ENCODE results near the gene ADGRV1.
"Not testable (repeated sequence)": the region's sequence is repeated elsewhere in the genome, so short reads cannot be mapped to it uniquely, and the experiment has no call there.

The ADGRV1 gene

DNA sequence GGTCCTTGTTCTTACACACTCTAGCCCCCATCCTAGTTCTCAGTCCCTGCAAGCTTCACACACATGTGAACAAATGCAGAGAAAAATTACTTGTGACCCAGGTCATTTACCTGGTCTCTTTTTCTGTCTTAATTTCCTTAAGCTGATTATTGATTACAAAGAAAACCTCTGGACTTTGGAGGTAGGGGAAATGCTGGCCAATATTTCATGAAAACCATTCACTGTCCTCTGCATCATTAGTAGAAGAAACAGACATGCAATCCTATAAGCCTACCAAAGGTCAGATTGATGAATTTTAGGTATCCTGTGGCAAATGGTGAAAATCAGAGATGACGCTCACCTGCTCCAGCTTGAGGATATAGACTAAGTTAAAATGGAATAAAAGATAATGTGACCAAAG, 457.7 kb downstream of the ADGRV1 start:
- DNase-seq: no peak

DNA sequence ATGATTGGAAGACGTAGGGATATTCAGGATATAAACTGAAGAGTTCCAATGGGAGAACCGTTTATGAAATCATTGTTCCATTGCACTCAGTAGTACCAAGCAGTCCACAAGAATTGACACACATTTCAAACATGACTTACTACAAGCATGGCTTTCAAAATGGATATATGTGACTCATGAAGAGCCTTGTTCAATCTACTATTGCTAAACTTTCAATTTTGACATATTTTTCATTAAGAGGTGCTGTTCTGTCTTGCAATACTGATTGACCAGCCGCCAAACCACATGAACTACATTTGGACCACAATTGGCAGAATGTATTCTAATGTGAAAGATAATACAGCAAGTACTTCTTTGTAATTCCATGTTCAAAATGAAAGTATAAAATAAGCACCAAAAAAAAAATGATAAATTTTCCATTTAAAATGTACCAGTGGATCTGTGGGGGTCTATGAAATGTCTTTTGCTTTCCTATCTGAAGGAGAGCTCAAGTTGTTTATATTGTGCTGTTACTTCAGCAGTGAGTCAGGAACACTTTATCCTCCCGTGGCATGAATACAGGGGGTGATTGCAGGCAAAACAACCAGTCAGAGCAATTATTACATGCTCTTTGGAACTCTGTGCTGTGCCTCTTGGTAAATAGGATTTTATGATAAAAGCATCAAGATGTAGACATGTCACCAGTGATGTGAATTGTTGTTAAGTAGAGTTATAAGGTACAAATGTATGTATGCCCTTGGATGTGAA, 458.5 kb downstream of the ADGRV1 start:
- no peak for DNase-seq

DNA sequence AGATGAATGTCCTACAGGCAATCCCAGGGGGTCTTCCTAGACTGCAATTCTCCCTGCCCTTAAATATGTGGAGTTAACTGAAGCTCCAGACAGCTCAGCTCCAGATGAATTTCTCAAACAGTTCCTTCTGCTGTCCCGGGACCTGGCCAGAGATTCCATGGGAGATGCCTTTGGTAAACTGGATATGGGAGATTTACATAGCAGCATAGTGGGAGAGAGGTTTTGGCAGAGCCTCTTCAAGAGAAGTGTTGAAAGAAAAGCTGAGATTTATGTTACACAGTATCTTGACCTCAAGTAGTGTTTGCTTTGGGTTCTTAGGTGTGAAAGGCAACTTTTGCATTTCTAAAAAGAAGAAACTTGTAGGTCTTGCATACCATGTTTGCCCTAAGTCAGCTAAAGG, 459.6 kb downstream of the ADGRV1 start:
- no peak for DNase-seq

- no peak for DNase-seq
Observed at GRCh38 chr5:91018712-91019371, 460.2 kb downstream of the ADGRV1 start.

GRCh38 chr5:91020065-91020800, 461.6 kb downstream of the ADGRV1 start:
- DNase-seq: no peak

DNA sequence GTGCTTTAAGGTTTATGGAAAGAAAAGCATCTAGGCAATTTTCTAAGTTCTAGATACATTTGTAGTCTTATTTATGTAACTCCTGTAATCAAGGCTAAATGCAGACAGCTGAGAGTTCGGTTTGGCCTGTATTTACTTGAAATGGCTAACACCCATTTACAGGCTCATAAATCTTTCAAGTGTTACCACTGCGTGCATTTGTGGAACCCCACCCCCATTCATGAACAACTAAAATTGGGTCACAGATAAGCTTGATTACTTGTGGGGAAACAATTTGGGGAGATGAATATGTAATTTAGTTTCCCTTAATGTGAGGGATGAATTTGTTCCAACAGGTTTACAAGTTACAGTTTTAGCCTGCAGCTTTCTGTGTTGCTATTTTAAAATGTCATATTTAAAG, 463.9 kb downstream of the ADGRV1 start:
- DNase-seq: peak in 1 of 2 experiments; percentile 1

DNA sequence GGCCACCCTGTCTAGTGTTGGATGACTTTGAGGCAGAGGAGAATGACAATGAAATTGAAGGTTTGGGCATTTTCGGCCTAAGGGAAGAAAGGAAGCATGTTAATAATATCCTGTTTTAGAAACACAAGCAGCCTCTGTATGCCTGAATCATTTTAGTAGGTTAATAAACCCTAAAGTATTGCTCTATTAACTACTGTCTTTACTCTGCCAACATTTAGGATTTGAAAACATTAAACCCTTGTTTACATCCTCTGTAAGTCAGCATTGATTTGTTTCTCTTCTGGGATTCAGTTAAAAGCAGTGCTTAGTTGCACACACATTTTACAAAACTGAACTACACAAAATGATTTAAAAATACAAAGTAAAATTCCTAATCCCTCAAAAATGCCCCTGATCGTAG, 465.6 kb downstream of the ADGRV1 start:
- no peak for DNase-seq

- no peak for DNase-seq
Observed at GRCh38 chr5:91024727-91025126, 466.1 kb downstream of the ADGRV1 start.

GRCh38 chr5:91025449-91025848, 466.9 kb downstream of the ADGRV1 start:
- DNase-seq: no peak

- DNase-seq: no peak
Observed at GRCh38 chr5:91025956-91026355, 467.4 kb downstream of the ADGRV1 start.

GRCh38 chr5:91026466-91026865, 467.9 kb downstream of the ADGRV1 start:
- no peak for DNase-seq

DNA sequence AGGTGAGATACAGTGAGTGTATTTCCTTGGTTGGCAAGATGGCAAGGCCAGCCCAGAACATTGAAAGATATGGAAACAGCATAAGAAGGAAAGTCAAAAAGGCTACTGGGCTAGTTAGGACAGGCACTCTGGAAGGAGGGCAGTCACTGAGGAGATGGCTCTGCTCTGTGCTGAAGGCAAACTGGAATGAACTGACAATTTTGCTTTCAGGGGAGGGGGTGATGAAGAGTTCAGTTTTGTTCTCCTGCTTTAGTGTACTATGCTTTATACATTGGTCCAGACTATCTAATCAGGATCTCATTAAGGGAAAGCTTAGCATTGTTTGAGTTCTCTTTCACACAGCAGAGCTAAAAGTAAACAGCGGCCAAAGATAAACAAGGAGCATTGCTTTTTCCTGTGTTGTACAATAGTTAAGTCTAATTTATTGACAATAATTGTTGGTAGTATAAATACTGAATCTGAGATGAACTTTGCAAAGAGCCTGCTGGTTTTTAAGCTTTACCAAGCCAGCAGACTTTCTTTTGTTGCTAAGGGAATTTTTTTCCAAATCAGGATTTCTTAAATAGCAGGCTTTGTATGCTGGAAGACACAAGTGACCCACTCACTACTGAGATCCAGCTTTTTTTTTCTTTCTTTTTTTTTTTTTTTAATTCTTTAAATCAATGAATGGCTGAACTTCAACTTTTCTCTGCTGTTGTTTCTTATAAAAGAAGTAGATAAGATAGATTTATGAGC, 469.0 kb downstream of the ADGRV1 start:
- no peak for DNase-seq

- no peak for DNase-seq
Observed at GRCh38 chr5:91028499-91028956, 469.9 kb downstream of the ADGRV1 start.

- no peak for DNase-seq
Observed at GRCh38 chr5:91030521-91031401, 472.2 kb downstream of the ADGRV1 start.

DNA sequence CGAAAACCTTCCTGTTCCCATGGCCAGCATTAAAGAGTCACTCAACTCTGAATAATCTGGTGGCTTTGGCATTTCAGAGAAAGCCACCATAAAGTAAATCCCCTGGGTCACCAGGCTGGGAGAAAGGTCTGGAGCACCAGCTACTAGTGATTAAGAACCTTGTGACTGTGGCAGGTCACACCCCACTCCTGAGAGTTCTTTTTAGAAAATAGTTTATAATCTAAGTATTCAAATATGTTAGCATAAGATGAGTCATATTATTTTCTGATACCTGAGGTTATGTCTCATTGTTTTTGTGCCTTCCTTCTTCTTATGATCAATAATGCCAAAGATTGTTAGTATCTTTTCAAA, 472.8 kb downstream of the ADGRV1 start:
- DNase-seq: no peak

GRCh38 chr5:91032125-91032524, 473.5 kb downstream of the ADGRV1 start:
- no peak for DNase-seq

DNA sequence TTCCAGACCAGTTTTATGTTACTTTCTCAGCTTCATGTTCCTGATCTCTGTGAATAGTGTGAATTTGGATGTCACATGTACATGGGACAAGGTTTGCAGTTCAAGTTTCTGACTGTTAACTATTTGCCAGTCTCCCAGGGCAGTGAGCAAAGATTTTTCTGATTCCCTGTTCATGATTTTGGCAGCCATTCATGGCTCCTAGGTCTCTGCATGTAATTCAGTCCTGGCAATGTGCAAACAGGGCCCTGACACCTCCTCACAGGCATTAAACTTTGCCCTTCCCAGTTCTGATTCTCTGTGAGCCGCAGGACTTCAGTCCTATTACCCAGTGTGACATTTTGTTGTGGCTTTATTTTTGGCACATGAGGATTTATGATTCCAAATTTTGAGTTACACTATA, 474.8 kb downstream of the ADGRV1 start:
- no peak for DNase-seq

- DNase-seq: no peak
Observed at GRCh38 chr5:91038180-91038808, 479.7 kb downstream of the ADGRV1 start.

GRCh38 chr5:91041132-91041531, 482.5 kb downstream of the ADGRV1 start:
- not testable (repeated sequence) for DNase-seq

GRCh38 chr5:91042247-91042935, 483.8 kb downstream of the ADGRV1 start:
- DNase-seq: no peak

GRCh38 chr5:91042936-91043255, 484.3 kb downstream of the ADGRV1 start:
- no peak for DNase-seq

Measured in SHP77 (cell line).